Fibroblast of skin of left quadriceps (primary cell): ENCODE results near the gene ZDHHC14.

Experiments
- DNase-seq, 2 experiments: peaks; one replicate each; pipeline ENCODE4 v3.0.0-alpha.2; 2013; ENCODE audit warnings: low read depth in 2 of 2

ZDHHC14 gene

DNA sequence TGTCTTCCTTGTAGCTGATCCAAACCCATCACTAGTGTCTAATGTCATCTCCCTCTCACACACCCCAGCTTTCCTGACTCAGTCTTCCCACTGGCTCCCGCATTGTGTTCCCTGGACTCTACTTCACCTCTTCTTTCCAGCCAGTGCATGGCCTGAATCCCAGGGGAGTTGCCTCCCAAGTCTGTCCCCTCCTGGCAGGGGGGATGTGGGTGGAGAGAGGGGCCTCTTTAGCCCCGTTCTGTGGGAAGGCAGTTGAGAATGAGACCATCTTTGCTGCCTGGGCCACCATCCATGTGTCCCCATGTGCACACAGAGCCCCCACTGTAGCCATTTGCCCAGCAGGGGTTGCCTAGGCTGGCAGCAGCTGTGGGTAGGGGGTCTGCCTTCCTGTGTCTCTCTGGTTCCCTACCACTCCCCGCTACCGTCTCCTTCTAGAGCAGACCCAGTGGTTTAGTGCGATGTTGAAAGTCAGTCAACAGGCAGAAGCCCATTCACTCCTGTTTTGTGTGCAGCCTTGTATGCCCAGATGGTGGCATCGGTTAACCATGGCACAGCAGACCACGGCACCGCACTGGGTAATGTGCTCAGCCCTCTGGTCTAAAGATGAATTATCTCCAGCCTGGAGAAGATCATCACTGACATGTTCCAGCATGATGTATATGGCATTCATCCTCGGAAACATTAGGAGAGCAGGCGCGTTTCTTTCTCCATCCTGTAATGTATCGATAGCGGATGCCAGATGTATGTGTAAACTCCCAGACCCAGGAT is 263.2 kb downstream of the ZDHHC14 start:
- DNase-seq, result no peak

DNA sequence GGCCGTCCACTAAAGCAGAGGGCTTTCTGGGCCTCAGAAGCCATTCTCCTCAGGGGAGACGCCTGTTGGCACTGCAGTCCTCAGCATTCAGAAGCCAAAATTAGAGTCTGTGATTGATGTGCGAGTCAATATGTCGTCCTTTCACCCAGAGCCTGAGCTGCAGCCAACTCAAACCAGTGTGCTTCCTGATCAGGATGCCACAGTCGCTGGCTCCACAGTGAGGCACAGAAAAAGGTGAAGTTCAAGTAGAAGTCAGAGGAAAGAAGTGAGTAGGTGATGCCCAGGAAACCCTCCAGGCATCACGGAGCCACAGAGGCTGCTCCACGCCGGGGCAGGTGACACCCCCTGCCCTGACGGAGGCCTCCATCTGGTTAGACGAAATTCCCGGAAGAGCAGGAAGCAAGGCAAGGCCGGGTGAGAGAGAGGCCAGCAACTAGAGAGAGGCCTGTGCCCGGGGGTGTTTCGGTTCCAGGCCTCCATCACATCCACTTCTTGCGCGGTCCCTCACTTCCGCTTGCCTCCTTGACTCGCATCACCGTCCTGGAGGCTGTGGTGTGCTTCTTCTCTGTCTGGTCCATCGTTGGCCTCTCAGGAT is 264.3 kb downstream of the ZDHHC14 start:
- DNase-seq, result no peak

DNA sequence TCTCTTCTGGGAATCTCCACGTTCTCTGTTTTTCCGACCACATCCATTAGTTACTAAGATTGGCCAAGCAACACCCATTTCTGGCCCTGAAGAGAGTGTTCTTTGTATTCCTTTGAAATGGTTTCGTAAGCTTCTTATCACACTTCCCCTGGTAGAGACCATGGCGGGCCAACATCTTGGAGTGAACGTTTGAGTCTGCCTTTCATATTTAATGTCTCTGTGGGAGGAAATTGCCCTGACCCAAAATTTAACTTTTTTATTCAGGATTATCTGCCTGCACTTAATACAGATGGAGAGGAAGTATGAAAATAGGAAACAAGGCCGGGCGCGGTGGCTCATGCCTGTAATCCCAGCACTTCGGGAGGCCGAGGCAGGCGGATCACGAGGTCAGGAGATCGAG is 265.0 kb downstream of the ZDHHC14 start:
- no peak for DNase-seq

DNA sequence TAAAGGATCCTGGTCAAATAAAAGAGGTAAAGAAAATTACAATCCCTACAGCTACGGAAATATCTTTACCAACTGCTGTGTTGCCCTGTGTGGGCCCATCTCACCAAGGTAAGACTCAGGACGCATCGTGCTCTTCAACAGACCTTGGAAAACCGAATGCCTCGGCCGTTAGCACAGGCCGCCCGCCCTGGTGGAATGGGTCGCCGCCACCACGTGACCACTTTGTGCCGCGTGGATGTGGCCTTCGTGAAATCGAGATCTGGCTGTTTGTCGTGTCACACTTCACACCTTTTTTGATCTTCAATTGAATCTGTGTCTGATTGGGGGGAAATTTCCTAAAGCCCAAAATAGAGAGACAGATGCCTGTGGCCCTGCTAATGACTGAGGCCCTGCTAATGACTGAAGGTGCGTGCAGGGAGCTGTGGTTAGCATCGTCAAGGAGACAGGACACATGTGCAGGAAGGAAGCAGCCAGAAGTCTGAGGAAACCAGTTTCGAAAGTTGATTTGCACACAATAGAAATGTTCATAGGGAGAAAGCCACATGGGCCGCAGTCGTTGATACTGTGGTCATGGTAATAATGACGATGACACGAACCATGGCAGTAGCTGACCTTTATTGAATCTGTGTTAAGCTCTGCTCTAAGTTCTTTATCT is 266.4 kb downstream of the ZDHHC14 start:
- DNase-seq, result no peak

DNA sequence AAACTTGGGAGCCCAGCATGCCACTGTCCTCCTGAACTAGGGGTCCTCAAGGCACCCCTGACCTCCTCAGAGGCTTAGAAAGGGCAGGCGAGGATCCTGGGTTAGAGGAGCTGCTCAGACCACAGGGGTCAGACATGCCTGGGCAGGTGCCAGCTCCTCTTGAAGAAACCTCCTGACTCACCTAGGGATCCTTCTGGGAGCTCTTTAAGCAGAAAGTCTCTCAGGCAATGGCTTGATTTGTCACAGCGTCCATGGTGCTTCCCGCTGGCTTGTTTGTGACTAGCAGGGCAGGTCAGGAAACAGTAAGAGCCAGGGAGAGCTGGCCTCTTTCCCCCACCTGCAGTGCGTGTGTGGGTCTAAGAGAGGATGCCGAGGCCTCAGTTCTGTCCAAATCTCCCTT is 267.6 kb downstream of the ZDHHC14 start:
- DNase-seq, result no peak

DNA sequence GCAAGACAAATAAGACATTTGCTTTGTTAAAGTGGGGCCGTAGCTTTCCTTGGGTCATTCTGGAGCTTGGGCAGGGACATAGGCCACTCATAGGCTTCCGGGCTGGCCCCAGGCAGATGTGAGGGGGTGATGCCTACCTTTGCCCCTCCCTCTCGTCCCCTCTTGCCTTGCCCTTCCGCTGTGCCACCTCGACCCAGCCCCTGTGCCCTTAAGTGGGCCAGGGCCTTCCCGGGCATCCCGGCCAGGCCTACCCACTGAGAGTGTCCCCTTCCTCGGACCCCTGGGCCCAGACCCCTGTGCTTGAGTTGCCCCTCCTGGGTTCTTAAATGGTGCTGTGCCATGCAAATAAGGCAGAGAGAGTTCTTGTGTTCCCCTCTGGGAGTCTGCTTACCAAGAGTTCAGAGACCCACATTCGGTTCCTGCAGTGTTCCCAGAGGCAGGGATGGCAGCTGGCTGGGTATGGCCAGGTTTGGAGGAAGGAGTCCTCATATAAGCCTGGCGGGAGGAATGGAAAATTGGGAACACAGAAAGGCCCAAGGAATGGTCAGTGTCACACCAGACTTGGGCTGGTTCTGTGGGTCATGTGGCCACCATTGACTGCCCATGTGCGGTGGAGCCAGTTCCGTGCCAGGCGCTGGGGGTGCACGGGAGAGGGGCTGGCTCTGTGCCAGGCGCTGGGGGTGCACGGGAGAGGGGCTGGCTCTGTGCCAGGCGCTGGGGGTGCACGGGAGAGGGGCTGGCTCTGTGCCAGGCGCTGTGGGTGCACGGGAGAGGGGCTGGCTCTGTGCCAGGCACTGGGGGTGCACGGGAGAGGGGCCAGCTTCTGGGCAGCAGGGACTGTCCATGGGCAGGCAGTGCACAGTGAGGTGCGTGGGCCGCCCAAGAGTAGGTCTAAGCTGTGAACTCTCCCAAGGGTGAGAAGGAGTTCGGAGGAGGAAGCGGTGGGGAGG is 268.6 kb downstream of the ZDHHC14 start:
- DNase-seq, result no peak

DNA sequence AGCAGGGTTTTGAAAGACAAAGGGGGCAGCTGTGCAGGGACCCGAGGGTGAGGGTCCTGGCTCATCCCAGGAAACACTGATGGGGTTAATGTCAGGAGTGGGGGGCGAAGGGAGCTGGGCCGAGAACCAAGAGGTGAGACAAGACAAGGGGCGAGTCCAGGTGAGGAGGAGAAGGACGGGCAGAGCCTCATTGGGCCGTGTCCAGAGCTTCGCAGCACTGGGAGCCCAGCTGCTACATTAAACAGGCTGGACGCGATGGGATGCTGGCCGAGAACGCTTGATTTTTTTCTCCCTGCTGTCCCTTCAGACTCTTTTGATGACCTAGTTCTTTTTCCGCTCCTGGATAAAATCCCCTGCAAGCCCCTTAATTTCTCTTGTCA is 269.3 kb downstream of the ZDHHC14 start:
- no peak for DNase-seq

DNA sequence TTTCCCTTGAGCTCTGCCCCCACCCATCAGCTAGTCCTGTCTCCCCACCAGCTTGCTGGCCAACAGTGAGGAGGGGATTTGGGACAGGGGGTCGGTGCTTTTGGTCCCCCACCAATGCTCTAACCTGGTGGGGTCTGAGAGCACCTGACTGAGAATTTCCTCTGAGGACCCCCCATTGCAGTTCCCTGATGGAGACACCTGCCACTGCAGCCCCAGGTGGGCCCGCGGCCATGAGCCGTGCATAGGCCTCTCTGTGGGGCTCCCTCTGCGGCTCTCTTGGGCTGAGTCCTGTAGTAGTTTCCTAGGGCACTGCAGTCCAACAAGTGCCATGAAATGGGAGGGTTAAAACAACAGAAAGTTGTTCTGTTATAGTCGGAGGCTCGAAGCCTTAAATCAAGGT is 269.8 kb downstream of the ZDHHC14 start:
- no peak for DNase-seq

DNA sequence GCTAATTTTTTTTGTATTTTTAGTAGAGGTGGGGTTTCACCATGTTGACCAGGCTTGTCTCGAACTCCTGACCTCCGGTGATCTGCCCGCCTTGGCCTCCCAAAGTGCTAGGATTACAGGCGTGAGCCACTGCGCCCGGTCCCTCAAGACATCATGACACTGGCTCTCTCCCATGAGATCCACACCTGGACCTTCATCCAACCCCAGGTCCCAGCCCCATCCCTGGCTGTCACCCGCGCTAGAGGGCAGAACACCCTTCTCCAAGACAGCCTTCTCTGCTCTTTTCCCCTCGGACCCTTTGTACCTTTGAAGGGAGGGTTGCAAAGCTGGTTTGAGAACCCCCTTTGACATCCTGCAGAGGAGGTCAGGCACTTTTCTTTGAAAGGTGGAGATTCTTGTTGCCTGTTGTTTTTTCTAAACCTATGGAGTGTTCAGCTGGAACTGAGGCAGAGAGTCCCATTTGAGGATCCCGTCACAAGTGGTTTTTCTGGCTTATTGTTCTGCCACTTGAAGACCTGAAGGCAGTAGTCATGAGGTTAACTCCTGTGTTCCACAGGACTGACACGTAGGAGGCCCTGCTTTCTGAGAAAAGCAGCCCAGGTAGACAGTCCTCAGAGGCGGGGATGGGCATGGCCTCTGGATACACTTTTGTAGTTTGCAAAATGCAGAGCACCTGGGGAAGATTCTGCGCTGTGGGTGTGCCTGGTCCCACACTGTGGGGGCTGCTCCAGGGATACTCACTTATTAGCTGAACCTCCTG is 270.9 kb downstream of the ZDHHC14 start:
- no peak for DNase-seq

DNA sequence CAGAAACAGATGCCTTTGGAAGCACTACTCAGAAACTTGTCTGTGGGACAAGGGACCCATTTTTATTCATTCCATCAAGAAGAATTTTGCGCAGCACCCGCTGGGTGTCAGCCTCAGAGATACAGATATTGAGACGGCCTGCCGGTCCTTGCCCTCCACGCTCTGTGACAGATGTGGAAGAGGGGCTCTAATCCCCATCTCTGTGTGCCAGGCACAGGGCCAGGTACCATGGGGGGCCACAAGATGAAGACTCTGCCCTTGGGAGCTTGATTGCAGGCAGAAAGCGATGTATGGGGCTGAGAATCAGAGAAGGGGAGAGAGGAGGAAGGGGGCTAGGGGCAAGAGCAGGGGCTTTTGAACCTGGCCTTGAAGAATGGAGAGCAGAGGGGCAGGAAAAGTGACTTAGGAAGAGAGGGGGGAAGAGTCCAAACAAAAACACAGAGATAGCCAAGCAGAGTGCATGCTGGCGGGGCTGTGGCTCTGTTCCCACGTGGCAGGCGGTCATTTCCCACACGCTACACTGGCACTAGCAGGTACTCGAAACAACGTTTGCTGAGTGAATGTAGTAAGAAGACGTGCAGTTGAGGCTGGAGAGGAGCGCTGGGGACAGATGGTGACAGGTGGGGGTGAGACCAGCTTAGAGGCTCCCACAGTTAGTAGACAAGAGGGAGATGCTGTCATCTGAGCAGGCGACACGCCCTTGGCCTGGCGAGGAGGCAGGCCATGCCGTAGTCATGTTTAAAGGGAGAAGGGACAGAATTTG is 271.8 kb downstream of the ZDHHC14 start:
- no peak for DNase-seq

DNA sequence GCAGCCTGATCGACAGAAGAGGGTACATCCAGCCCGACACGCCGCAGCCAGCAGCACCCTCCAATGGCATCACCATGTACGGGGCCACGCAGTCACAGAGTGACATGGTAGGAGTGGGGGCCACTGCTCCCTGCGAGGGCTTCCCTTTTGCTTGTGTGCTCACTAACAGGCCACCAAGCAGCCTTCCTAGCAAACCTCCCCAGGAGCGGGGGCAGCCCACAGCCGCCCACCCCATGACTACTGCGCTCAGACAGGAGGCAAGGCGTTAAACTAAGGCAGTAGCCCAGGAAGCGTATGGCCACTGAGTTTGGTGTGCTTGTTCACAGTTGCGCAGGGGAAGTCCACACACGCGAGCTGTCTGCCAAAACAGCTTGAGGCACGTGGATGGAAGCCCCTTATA is 272.5 kb downstream of the ZDHHC14 start:
- no peak for DNase-seq

DNA sequence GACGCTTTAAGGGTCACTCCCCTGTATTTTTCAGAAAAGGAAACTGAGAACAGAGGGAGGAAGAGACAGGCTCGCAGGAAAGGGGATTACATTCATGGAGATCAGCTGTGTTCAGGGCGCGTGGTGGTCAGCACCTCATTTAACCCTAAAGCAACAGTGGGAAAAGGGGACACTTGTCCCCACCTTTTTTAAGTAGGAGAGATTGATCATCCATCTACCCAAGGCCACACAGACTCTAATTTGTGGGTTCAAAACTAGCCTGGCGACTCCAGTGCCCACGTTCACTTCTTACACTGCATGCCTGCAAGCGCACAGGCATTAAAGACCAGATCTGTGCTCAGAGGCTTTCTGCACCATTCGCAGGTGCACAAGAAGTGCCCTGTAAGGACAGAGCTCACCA is 274.1 kb downstream of the ZDHHC14 start:
- DNase-seq, result no peak

DNA sequence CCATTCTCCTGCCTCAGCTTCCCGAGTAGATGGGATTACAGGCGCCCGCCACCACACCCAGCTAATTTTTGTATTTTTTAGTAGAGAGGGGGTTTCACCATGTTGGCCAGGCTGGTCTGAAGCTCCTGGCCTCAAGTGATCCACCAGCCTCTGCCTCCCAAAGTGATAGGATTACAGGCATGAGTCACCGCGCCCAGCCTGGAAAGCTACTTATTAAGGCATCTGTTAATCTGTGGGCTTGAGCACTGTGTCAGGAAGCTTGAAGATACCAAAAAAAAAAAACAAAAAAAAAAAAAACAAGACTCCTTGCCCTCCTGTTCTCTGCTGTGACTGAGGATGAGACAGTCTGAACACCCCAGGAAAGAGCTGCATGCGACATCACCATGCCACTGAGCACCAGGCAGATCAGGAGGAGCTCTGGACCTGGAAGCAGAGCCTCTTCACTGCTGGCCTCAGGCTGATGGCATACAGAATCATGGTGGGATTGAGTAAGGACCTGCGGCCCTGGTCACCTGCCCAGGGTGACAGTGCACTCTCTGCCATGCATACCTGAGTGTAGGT is 275.5 kb downstream of the ZDHHC14 start:
- DNase-seq, result no peak

DNA sequence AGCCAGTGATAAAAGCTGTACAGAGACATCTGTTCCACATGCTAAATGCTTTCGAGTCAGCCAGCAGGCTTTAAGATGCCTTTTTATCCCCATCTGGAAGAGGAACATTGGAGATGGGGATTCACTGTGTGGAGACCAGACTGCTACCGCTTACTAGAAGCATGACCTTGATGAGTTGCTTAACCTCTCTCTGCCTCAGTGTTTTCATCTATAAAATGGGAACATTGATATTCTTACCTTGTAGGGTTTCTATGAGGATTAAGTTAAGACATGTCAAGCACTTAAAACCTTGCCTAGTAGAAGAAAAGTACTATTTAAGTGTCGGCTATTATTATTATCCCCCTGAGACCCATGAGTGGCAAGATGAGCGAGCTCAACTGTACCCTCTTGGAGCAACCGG is 276.8 kb downstream of the ZDHHC14 start:
- DNase-seq, result no peak

DNA sequence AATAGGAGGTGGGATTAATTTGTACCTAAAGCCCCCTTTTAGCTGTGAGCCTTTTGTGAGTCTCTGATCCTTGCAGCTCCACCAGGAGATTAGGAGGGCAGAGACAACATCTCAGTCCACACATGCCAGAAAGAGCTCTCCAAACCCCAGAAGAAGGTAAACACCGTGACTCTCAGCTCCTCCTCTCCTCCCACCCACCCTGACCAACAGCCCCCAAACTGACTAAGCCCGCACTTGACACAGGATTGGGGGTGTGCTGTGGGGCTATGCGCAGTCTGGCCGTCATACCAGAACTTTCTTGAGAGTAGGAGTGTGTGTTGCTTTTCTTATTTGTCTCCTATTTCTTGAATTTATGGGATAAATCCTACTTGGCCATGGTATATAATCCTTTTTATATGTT is 277.3 kb downstream of the ZDHHC14 start:
- no peak for DNase-seq

DNA sequence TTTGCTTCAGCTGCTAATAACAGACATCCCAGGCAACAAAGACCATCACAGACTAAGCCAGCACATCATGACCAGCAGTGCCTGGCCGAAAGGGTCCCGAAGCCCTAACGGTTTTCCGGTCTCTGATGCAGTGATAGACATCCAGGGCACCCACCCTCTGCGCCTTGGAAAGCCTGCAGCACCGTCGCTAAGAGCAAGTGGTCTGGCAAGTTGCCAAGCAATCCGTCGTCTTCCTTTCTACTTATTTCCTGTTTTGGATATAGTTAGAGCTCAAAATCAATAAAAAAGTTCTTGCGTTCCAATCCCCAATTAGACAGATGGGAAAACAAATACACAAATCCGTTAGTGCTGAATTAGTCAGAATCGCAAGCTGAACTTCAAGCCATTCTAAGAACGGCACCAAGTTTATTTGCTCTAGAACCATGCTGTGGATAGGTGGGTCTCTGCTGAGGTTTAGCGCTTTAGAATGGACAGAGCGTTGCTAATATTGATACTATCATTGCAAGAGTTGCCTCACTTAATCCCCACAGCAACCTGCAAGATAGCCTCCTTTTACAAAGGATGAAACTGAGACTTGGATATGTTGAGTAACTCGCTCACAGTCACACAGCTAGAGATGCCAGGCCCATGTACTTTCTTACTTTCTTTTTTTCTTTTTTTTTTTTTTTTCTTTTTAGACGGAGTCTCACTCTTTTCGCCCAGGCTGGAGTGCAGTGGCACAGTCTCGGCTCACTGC is 278.7 kb downstream of the ZDHHC14 start:
- DNase-seq, result no peak

DNA sequence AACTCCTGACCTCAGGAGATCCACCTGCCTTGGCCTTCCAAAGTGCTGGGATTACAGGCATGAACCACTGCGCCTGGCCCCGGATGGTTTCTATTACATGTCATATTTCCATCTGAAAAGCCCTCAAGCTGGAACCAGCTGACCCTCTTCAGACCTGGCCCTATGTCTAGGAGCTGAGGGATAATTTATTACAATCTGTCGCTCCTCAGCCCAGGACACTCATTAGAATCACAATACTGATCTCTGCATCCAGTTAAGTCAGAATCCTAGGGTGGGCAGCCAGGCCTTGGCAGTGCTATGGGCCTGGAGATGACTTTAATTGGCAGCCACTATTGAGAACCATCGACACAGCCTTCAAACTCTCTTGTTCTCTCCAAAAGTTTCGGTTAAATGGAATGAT is 279.4 kb downstream of the ZDHHC14 start:
- no peak for DNase-seq

DNA sequence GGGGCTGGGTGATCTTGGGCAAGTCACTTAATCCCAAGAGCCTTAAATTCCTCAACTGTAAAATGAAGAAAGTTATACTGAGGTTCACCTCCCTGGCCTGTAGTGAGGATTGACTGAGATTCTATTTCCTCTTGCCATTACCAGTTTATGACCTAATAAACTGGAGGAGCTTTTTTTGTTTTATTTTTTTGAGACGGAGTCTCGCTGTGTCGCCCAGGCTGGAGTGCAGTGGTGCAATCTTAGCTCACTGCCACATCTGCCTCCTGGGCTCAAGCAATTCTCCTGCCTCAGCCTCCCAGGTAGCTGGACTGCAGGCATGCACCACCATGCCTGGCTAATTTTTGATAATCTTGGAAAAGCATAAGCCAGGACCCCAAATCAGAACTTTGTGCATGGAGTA is 280.7 kb downstream of the ZDHHC14 start:
- DNase-seq, result no peak

DNA sequence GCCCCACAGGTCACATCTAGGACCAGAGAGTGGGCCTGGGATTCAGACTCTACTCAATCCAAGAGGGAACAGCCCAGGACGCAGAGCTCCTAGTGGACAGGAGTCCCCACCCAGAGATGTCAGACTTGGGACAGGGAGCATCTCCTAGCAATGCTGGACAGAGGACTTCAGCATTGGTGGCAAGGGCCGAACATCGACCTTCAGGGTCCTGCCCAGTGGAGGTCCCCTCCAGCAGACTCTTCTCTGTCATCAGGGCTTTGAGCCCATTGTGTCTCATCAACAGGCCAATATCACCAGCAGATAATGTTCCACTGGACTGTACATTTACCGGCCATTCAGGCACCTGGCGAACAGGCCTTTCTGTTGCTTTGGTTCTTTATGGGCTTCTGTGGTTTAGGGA is 282.3 kb downstream of the ZDHHC14 start:
- DNase-seq, result no peak

DNA sequence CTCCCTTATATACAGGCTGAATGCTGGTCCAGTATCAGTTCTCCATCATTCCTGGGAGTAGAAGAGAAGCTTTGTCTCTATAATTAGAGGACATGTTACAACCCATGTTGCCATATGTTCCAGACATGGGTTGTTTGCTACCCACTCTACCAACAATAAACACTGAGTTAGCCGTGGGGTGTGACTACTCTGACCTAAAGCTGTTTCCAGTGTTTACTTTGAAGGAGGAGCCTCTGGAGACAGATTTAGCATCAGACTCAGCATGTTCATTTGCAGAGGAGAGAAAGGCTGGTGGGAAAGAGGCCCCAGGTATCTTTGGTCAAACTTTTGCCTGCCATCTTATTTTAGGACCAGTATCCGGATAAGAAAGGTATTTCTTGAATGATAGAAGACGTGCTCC is 284.2 kb downstream of the ZDHHC14 start:
- DNase-seq, result no peak
